Brain pericyte (primary cell): ENCODE results near the gene U2AF2.

ENCODE experiments used
- DNase-seq: peaks from one replicate; pipeline ENCODE4 v3.0.0-alpha.2; 2012; ENCODE audit warnings: low read depth, low spot score

U2AF2 gene

DNA sequence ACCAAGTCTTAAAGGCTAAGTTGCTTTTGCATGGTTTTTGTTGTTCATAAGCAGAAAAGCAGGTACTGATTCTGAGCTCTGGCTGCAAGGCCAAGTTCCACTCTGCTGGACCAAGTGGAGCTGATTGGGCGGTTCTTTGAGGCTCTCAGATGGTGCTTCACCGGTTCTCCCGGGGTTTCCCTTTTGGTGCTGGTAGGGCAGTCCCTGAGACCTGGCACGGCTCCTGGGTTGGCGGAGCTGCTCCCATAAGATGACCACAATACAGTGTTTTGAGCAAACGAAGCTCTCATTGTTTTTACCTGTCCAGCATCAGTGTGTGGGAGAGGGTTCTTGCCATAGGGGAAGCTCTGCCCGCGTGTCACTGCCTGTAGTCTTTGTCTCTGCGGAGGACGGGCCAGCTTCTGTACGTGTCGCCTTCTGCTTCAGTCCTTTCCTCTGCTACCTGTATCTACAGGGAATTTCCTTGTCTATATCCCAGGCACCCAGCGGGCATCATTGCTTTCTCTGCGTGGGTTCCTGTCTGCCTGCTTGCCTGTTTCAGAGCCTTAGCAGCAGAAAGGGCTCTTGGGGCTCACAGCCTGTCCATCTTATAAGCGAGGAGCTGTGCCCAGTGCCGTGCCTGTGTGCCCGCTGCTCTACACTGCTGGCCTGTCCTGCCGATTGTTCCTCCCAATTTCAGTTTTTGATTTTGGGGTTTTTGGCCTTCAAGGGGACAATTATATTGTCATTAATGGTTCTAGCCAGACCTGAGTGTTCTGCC is 2.3 kb downstream of the U2AF2 start:
- no peak for DNase-seq

DNA sequence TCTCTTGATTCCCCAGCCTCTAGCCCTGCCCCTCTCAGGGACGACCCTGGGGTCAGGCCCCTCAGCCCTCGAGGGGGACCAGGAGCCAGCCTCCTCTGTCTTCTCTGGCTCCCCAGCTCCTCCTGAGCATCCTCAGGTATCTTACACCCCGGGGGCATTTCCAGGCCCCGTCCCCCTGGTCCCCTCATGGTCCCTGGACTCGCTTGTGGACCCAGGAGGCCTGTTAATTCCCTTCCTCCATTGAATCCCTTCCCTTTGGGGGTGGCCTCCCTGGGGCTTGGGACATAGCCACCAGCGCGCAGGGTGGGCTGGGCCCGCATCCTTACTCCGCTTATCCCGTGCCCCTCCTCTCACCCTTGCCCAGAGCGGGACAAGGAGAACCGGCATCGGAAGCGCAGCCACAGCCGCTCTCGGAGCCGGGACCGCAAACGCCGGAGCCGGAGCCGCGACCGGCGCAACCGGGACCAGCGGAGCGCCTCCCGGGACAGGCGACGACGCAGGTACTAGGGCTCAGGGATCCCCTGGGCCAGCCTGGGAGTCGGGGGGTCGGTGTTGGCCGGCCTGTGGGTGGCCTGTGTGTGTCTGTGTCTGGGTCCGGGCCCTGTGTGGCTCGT is 4.1 kb downstream of the U2AF2 start:
- DNase-seq, result no peak

DNA sequence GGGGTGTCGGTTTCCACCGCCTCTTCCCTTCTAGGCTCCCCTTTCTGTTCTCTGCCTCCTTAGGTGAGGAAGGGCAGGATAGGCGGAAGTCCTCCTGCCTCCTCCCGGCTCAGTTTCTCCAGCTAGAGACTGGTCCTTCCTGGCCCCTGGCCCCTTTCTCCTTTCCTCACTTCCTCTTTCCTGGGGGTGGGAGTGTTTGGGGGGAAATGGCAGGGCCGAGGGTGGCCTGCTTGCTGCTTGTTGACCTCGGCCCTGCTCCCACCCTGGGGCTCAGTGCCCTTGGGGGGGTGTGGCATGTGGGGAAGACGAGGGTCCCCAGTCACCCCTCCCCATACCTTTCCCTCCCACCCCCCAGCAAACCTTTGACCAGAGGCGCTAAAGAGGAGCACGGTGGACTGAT is 5.0 kb downstream of the U2AF2 start:
- no peak for DNase-seq

DNA sequence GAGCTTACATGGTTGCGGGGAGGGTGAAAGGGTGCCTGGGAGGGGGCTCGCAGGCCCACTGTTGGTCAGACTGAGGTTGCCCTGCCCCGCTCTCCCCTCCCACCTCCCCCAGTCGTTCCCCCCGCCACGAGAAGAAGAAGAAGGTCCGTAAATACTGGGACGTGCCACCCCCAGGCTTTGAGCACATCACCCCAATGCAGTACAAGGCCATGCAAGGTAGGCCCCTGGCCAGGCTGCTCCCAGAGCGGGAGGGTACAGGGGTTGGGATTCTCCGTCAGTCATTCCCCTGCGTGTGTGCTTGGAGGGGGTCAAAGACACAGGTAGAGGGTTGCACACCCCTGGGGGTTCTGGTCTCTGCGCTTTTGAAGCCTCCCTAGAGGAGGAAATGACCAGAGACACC is 5.6 kb downstream of the U2AF2 start:
- DNase-seq, result no peak

DNA sequence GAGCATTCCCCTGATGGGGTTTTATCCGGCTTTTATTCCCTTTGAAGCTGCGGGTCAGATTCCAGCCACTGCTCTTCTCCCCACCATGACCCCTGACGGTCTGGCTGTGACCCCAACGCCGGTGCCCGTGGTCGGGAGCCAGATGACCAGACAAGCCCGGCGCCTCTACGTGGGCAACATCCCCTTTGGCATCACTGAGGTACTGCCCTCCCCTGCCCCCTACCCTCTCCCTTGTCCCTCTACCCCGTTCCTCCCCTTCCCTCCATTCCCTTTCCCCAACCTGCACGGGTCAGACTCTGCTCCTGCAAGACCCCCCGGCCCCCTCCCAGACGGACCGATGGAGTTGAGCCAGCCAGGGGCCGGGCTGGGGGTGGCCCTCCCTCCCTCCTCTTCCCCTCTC is 6.2 kb downstream of the U2AF2 start:
- DNase-seq, result no peak

DNA sequence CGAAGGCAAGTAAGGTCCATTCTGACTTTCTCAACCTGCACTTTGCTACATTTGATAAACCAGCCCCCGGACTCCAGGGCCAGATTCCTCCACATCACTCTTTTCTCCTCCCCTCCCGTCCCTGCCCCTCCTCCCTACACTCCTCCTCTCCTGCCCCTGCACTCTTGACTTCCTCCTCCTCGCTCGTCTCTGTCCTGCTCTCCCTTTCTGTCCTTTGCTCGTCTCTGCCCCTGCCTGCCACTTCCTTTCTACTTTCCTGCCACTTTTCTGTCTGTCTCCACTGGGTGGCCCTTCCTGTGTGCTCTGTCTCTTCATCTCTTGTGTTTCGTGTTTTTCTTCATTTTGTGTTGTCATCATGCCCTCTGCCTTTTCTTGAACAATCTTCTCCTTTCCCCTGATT is 7.0 kb downstream of the U2AF2 start:
- DNase-seq, result no peak

DNA sequence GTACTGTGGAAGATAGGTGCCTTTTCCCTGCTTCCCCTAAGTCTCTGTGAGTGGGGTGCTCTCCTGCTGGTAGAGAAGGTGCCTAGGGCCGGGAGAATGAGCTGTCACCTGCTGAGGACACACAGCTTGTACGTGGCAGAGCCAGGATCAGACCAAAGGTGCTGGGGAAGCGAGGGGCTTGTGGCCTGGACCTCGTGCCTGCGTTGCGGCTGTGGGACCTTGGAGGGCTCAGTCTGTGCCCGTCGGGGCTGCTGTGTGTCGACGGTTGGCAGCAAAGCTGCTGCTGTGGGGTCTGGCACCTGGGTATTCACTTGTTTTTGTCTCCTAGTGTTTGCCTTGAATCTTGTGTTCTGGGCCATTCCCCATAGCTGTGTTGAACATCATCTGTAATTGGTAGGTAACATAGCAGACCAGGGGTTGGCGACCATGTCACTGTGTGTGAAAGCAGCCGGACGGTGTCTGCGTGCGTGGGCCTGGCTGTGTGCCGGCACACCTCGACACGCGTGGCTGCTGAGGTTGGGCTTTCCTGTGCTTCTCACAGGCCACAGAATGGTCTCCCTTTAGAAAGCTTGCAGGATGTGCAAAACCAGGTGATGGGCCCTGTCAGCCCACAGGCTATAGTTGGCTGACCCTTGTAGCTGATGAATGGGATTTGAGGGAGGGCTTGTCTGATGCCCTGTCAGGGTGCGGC is 9.2 kb downstream of the U2AF2 start:
- DNase-seq, result no peak

DNA sequence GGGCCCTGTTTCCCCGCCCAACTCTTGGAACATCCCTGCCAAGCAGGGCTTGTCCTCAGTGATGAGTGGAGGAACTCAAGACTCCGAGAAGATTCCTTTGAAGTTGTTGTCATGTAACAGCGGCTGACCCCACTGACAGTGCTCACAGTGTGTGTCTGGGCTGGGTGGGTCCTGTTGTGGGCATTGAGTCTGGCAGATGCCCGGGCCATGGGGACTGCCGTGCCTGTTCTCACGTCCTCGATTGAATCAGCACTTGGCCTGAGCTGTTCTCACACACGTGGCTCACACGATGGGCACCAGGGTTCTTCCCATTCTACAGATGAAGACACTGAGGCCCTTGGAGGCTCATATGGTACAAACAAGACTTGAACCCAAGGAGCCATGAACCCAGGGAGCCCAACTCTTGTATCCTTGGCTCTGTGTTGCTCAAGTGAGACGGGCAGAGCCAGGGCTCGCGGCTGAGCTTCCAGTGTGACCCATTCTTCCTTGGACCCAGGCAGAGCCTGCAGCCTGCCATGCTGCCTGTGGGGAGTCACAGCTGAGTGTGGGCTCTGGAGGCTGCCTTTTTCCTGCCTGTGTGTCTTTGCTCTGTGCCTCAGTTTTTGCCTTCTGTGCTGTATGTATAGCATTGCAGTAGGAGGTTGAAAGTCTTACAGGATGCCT is 11.6 kb downstream of the U2AF2 start:
- DNase-seq, result no peak

DNA sequence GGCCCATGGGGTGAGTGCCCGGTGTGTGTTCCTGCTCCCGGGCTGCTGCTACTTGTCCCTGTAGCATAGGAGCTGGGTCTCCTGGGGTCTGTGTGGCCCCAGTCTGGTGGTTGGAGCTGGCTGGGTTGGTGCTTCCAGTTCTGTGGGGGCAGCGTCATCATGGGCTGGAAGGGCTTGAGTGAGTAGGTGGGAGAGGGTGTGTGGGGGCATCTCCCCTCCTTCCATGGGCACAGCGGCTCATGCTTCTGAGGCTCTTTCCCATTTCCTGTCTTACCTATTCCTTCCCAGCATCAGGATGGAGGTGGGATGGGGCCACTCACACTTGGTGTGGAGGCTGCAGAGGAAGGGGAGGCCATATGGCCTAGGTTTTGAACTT is 12.2 kb downstream of the U2AF2 start:
- no peak for DNase-seq

DNA sequence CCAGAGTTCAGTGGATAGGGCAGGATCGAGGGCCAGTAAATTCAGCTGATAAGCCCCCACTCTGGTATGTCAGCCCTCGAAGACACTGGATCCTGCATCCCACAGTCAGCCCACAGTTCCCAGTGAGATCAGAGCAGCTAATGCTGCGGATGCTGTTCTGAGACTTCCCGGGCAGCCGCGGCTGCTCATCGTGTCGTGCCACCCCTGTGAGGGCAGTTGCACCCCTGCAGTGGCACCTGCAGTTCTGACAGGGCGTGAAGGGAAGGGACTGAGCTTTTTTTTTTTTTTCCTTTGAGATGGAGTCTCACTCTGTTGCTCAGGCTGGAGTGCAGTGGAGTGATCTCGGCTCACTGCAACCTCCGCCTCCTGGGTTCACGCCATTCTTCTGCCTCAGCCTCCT is 12.7 kb downstream of the U2AF2 start:
- DNase-seq, result no peak

DNA sequence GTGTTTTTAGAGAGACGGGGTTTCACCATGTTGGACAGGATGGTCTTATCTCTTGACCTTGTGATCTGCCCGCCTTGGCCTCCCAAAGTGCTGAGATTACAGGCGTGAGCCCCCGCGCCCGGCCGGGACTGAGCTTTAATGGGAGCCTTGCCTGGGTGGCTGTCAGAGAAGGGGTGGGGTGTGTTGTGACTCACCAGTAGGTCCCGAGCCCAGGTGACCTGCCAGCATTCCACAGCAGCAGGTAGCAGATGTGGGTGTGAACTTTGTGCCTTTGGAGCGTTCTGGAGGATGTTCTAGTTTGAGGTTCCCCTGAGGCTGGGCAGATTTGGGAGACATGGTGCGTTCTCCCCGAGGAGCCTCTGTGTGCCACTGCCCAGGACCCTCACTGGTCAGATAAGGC is 13.1 kb downstream of the U2AF2 start:
- DNase-seq, result no peak

DNA sequence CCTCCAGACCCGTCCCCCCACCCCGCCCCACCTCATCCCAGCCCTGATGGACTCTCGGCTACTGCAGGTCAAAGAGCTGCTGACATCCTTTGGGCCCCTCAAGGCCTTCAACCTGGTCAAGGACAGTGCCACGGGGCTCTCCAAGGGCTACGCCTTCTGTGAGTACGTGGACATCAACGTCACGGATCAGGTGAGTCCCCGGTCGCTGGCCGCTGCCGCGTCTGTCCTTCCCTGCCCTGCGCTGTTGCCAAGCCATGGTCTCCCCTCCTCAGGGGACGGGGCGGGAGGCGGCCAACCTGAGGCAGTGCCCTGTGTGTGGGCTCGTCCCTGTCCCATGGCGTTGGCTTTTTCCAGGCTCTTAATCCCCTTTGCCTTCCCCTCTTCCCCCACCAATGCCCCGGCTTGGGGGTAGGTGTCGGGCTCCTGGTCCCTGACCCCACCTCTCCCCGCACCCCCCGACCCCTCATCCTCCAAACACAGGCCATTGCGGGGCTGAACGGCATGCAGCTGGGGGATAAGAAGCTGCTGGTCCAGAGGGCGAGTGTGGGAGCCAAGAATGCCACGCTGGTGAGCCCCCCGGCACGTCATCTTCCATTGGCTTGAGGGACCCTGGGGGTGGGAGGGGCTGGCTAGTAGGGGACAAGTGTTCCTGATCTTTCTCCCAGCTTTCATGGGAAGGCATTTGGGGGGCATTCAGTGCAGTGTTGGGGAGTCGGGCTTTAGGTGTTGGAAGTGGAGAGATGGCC is 13.9 kb downstream of the U2AF2 start:
- no peak for DNase-seq

DNA sequence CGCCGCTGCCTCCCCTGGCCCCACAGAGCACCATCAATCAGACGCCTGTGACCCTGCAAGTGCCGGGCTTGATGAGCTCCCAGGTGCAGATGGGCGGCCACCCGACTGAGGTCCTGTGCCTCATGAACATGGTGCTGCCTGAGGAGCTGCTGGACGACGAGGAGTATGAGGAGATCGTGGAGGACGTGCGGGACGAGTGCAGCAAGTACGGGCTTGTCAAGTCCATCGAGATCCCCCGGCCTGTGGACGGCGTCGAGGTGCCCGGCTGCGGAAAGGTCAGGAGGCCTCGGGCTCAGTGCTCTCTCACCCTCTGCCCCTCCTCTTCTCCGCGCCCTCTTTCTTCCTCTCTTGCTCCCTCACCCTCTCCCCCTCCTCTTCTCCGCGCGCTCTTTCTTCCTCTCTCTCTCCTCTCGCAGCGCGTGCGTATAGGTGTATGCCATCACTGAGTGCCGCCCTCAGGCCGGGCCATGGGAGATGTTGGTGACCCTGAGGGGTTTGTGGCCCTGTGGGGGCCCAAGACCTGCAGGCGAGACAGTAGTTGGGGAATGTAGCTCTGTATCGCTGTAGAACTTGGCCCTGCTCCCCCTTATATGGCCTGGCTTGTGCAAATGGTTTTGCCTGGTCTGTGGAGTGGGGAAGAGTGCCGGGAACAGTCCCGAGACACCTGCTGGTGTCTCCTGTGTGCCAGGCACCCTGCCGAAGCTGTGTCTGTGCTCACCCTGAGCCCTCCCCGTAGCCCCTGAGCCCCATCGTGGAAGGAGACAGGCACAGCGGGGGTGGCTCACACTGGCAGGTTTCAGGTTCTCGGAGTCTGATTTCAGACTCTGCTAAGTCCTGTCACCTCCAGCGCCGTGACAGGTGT is 14.8 kb downstream of the U2AF2 start:
- no peak for DNase-seq

DNA sequence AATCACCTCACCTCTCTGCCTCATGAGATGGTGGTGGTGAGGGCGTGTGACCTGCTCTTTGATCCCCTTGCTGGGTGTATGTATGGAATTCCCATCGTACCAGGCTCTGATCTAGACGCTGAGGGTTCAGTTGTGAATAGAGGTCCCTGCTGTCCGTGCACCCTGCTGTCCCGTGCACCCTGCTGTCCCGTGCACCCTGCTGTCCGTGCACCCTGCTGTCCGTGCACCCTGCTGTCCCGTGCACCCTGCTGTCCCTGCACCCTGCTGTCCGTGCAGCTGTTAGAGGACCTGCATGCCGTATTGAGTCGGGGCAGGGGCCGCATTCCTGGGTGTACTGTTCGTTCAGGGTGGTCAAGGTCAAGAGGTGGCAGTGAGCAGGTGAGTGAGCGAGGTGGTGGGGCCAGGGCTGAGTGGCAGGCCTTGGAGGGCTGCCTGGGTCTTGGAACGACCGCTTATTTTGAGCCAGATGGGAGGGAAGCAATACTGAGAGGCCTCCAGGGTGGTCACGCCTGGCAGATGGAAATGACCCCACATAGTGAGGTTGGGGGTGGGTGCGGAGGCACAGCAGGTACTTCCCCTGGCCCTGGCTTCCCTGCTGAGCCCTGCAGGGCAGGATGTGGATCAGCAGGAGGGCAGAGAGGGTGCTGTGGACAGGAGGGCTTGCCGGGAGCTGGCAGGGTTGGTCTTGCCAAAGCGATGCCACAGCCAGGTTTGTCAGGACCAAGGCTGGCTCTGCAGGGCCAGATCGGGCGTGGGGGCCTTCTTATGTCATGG is 15.6 kb downstream of the U2AF2 start:
- no peak for DNase-seq

DNA sequence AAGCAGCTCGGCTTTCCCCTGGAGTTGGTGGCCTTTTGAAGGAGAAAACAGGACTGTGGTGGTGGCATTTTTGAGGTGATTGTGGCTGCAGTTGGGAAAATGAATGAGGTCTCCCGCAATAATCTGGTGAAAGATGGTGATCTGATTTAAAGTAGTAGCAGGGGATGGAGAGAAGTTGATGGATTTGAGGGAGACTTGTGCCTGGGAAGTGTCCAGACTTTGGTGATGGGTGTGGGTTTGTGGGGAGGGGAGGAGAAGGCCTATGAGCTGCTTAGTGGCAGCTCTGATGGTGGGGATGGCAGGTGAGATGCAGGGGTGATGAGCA is 16.2 kb downstream of the U2AF2 start:
- DNase-seq, result no peak

DNA sequence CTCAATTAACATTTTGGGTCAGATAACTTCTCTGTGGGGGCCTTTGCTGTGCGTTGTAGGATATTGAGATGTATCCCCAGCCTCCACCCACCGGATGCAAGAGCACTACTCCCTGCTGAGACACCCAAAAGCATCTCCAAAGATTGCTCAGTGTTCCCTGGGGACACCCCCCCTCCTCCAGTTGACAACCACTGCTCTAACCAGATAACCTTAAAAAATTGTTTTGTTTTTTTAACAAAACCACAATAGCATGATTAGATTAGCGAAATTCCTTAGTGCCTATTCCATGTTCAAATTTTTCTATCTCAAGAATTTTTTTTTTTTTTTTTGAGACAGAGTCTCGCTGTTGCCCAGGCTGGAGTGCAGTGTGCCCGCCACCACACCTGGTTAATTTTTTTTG is 17.6 kb downstream of the U2AF2 start:
- DNase-seq, result no peak

DNA sequence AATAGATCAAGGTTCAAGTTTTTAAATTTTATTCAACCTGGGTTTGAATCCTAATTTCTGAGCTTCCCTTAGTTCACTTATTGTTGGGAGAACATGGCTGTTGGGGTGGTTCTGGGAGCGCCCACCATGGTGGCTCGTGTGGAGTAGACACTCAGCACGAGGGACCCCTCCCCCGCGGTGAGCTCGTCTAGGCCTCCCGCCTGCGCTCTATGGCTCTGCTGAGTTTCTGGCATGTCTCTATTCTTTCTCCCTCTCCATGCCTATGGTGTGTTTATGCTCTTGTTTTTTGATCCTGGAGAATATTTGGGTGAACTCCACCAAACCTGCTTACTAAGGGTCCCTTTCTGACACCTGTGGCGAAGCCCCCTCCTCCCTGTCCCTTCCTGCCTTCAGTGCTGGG is 18.6 kb downstream of the U2AF2 start:
- no peak for DNase-seq

DNA sequence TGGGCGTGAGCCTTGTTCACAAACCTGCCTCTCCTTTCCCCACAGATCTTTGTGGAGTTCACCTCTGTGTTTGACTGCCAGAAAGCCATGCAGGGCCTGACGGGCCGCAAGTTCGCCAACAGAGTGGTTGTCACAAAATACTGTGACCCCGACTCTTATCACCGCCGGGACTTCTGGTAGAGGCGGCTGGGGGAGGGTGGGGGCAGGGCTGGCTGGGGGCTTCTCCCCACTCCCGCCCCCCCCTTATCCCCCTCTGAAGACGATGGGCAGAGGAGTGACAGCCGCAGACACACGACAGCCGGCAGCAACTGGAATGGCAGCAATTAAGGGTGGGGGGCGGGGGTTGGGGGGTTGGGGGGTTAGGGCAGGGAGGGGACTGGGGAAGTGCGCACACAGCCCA is 19.1 kb downstream of the U2AF2 start:
- no peak for DNase-seq

DNA sequence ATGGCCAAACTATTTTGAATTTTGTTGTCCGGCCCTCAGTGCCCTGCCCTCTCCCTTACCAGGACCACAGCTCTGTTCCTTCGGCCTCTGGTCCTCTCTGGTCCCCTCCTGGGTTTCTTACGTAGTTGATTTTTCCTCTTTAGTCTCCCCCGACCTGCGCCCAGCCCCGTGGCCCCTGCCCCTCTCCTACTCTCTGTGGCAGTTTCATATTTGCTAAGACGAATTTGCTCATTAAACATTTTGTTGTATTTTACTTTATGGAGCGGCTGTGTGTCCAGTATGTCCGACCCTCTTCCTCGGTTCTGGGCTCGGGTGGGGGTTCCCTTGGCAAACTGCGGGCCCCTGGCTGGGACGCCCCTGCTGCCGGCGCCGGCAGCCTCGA is 19.6 kb downstream of the U2AF2 start:
- no peak for DNase-seq
